HCT116 (cell line): ENCODE measurements around the gene IPO13.

Experiments
- CTCF ChIP-seq, 3 experiments: fragments of 200-600 bp in 1 of 3; sonication (generic) in 1 of 3; IDR thresholded peaks in 2 of 3; conservative IDR thresholded peaks in 1 of 3; 2 replicates each; pipeline ENCODE4 v1.5.1; 2012 to 2017; ENCODE audit warnings: low read depth in 2 of 3, low read length in 2 of 3, antibody characterized with exemption in 1 of 3, borderline replicate concordance in 1 of 3, control low read depth in 1 of 3, mild to moderate bottlenecking in 1 of 3, mixed read lengths in 1 of 3, mixed run types in 1 of 3, moderate library complexity in 1 of 3; ENCODE audit not compliant: insufficient read depth in 1 of 3
- EZH2 ChIP-seq: fragments of 200-600 bp; sonication (generic); IDR thresholded peaks from 2 replicates; pipeline ENCODE4 v1.6.1; 2017; ENCODE audit warnings: antibody characterized with exemption, mixed run types
- POLR2A ChIP-seq: IDR thresholded peaks from 2 replicates; pipeline ENCODE4 v1.7.0; 2011; ENCODE audit warnings: borderline replicate concordance; ENCODE audit not compliant: insufficient read depth, insufficient read length; ENCODE audit errors: extremely low read depth
- POLR2AphosphoS5 ChIP-seq: IDR thresholded peaks from 2 replicates; pipeline ENCODE4 v1.6.1; 2011; ENCODE audit warnings: mild to moderate bottlenecking, low read depth, low read length, moderate library complexity
- REST ChIP-seq: IDR thresholded peaks from 2 replicates; pipeline ENCODE4 v1.6.1; 2012; ENCODE audit warnings: low read depth
- TCF7L2 ChIP-seq: IDR thresholded peaks from 2 replicates; pipeline ENCODE4 v1.7.0; 2011; ENCODE audit warnings: borderline replicate concordance, inconsistent platforms; ENCODE audit not compliant: insufficient read depth, insufficient read length; ENCODE audit errors: extremely low read depth

- no peak for TF ChIP-seq CTCF (IDR thresholded peaks at IDR 0.05 in 2 of 3, conservative IDR thresholded peaks at IDR 0.05 in 1 of 3; ENCODE audit: borderline replicate concordance in 1 of 3, insufficient read depth in 1 of 3, low read depth in 2 of 3, low read length in 2 of 3)
- no peak for TF ChIP-seq EZH2
- no peak for TF ChIP-seq TCF7L2
- TF ChIP-seq POLR2AphosphoS5 = no peak; the same call in 1 of the 2 replicates
- TF ChIP-seq REST = no peak
- no peak for TF ChIP-seq POLR2A
These were observed 15.8 kb upstream of the IPO13 start for GRCh38 chr1:43930949-43931275.
